GM21390 (cell line): ENCODE results near the gene PPA2.
"Not testable (repeated sequence)": the region's sequence is repeated elsewhere in the genome, so short reads cannot be mapped to it uniquely, and the experiment has no call there.

Experiments
- ATAC-seq: cut with Tn5 transposase; IDR thresholded peaks from one replicate; pipeline ENCODE4 v1.9.1; 2021; ENCODE audit not compliant: unreplicated experiment

Gene PPA2

DNA sequence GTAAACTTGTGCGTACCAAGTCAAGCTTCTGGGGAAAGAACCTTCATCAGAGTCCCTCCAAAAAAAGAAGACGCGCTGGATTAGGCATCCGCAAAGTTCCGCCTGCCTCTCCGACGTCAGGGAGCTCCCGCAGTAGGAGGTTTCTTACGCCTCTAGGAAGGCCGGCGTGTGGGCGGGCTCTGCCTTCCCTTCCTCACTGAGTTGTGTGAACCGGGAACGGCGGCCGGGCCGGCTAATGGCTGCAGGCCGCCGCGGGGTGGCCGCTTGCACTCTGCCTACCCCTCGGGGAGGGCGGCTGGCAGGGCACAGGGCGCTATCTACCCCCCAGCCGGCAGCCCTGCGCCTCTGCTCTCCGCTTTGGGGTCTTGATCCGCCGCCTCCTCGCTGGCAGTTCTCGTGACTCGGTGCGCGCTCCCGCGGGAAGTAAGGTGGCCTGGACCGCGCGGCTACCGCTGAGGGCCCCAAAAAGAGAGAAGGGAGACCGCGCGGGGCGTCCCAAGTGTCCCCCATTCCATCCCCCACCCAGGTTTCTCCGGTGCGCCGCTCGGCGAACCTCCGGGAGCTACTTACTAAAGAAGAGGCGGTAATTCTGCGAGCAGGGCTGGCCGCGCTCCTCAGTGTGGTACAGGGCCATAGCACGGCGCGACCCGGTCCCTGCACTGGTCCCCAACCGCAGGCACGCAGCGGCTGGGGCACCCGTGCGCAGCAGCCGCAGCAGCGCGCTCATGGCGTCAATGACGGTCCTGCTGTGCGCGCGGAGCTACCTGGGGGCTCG, at the start of gene PPA2:
Gene PPA2, minus strand, starts transcription at position 739 of the 775 bp plus-strand sequence. Its CDS starts 12 bp downstream, at position 727.
- ATAC-seq = peak; percentile 81

DNA sequence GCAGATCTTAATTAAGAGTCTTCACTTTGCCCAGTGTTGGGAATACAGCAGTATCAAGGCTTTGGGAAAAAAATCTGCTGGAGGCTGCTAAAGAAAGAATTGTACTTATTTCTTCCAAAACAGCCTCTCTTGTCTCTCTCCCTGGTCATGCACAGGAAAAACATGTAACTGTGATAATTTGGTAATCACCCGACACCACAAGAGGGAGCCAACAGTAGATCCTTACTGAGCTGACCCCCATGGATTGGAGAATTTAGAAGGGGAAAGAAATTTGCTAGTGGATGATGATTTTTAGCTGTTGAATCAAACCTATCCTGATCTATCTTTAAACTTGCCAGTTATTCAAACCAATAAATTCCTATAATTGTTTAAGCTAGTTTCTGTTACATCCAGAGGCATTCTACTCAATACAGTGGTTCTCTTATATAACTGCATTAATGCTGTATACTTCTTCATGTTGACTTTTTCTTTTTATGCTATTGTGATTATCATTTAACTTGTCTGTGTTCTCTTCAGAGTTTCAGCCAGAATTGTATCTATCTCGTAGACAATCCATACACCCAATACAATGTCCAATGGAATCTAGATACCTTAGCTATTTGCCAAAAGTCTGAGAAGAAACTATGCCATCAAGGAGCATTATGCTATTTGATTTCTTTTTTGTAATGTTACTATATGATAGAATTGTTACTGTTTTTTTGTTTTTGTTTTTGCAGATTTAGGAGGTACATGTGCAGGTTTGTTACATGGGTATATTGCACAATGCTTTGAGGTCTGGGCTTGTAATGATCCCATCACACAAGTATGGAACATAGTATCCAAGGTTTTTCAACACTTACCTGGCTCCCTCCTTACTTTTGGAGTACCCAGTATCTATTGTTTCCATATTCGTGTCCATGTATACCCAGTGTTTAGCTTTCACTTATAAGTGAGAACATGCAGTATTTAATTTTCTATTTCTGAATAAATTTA, 47.2 kb upstream of the PPA2 start:
- ATAC-seq = peak; percentile 90

DNA sequence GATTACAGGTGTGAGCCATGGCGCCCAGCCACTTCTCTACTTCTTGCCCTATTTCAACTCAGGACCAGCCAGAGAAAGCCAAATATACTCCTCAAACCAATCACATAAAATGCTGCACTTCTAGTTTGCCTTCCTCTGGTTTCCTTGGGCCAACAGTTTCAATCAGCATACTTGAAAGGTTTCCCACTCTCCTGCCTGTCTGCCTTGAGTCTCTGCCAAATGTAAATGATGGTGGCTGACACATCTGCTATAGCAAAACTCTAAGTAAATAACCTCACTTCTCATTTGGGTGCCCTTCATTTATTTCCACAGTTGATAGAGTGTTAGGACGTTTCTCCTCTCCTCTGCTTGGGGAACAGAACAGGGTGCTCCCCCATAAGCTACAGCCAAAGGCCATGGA, 36.4 kb upstream of the PPA2 start:
- ATAC-seq = no peak

DNA sequence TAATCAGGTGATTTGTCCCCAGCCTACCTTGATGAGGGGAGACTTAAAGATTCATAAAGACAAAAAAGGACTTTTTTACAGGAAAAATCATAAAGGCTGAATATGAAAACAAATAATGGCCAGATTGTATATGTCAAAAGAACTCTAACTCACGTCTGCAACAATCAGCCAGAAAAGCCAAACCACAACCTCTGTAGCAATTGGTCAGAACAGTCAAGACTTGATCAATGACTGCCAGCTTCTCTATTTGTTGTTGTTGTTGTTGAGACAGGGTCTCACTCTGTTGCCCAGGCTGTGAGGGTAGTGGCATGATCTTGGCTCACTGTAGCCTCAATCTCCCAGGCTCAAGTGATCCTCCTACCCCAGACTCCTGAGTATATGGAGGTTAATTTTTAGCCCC, 35.9 kb upstream of the PPA2 start:
- ATAC-seq = peak; percentile 18

DNA sequence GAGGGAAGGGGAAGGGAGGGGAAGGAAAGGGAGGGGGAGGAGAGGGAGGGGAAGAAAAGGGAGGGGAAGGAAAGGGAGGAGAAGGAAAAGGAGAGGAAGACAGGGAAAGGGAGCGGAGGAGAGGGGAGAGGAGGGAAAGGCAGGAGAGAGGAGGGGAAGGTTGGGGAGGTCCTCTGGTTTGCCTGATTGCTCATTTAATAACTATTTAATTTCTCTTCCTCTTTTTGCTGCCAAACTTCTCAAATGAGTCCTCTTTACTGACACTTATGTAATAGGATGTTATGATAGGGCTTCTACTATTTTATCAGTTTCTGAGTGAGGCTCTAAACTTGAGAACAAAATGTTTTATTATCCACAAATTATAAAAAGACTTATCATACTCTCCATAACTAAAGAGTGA, 35.4 kb upstream of the PPA2 start:
- ATAC-seq = peak; percentile 91

GRCh38 chr4:105504744-105505143, 30.9 kb upstream of the PPA2 start:
- no peak for ATAC-seq

- ATAC-seq = no peak
Observed at GRCh38 chr4:105503484-105503883, 29.6 kb upstream of the PPA2 start.

DNA sequence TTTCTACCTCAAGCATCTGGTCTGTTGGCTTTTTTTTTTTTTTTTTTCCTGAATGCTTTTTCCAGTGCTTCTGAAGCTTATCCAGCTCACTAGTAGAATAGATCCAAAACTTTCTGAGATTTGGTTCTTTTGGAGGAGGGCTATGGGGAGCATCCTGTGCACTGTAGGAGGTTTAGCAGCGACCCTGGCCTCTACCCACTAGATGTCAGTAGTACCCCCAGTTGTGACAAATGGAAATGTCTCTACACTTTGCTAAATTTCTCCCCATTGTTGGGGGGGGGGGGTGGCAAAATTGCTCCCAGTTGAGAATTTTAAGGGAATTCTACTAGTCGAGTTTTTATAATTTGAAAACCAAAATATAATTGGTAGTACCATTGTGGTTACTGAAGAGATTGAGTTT, 23.0 kb upstream of the PPA2 start:
- no peak for ATAC-seq

GRCh38 chr4:105495667-105496066, 21.8 kb upstream of the PPA2 start:
- no peak for ATAC-seq

DNA sequence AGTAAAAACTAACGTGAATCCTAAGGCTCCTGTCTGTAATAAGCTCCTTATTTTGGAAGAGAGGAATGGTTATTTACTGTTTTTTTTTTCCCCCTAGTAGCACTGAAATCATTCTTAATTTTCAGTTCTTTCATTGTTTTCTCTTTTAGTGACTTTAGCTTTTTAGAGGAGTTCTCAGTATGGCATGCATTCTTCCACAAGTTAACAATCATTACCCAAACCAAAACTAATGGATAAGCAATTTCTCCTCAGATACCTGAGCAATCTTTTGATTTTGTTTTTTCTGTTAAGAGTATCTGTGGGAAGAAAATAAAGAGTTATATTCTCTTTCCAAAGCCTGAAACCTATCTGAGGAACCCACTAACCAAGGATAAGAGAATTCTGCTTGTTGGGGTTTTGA, 16.7 kb upstream of the PPA2 start:
- no peak for ATAC-seq

DNA sequence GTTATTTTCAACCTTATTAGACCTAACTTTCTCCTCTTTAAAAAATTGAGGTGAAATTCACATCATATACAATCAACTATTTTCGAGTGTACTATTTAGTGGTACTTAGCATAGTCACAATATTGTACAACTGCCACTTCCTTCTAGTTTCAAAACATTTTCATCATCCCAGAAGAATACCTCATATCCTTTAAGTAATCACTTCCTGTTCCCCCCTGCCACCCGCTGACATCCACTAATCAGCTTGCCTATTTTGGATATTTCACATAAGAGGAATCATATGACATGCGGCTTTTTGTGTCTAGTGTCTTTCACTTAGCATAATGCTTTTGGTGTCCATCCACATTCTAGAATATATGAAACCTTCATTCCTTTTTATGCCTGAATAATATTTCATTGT, 10.0 kb upstream of the PPA2 start:
- ATAC-seq = no peak

DNA sequence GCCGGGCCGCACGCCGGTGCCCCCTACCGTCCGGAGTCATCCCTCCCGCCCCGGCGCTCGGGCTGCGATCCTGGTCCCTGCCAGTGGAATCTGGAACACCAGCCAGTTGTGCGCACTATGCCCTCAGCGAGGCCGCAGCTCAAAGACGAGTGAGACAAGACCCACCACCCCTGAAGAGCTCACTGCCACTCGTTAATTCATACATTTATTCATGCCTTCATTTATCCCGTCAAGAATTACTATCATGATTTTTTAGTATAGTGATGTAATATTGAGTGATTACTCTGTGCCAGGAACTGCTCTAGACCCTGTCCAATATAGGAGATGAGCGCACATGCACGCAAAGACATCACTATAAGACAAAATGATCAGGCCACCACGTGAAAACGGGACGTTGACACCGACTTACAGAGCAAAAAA, 247 bp upstream of the PPA2 start:
- peak; percentile 5 for ATAC-seq

GRCh38 chr4:105472871-105473323, 965 bp downstream of the PPA2 start:
- ATAC-seq = peak; percentile 14

GRCh38 chr4:105471566-105472176, 2.2 kb downstream of the PPA2 start:
- ATAC-seq = peak; percentile 34

GRCh38 chr4:105470766-105471165, 3.1 kb downstream of the PPA2 start:
- ATAC-seq = no peak

- ATAC-seq = no peak
Observed at GRCh38 chr4:105469736-105470135, 4.1 kb downstream of the PPA2 start.

- ATAC-seq = no peak
Observed at GRCh38 chr4:105466580-105466979, 7.3 kb downstream of the PPA2 start.

DNA sequence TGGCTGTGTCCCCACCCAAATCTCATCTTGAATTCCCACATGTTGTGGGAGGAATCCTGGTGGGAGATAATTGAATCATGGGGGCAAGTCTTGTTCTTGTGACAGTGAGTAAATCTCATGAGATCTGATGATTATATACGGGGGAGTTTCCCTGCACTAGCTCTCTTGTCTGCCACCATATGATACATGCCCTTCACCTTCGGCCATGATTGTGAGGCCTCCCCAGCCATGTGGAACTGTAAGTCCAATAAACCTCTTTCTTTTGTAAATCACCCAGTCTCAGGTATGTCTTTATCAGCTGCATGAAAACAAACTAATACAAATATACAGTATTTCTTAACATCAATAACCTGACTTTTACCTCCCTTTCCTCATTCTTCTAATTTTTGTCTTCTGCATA, 9.3 kb downstream of the PPA2 start:
- ATAC-seq = not testable (repeated sequence)

GRCh38 chr4:105462576-105462975, 11.3 kb downstream of the PPA2 start:
- ATAC-seq = no peak

- ATAC-seq = no peak
Observed at GRCh38 chr4:105461621-105462382, 12.1 kb downstream of the PPA2 start.

DNA sequence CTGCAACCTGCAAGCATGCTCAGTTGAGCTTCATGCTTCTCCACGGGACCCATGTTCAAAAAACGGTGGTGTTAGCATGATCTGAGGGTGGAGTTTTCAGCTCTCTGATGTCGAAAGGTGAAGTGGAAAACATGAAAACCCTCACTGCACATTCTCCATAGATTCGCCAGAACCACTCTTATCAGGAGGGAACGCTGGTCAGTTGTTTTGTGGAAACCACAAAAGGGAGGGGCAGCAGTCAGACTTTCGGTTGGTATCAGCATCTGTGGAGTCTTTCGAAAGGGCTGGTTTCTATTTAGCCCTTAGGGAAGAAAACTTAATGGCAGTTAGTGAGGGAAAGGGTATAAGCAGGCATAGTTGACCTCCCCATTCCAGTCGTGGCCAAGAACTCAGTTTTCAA, 12.6 kb downstream of the PPA2 start:
- ATAC-seq = no peak
